ENCODE measurements around the gene ATP6V0A4.

The ATP6V0A4 gene

DNA sequence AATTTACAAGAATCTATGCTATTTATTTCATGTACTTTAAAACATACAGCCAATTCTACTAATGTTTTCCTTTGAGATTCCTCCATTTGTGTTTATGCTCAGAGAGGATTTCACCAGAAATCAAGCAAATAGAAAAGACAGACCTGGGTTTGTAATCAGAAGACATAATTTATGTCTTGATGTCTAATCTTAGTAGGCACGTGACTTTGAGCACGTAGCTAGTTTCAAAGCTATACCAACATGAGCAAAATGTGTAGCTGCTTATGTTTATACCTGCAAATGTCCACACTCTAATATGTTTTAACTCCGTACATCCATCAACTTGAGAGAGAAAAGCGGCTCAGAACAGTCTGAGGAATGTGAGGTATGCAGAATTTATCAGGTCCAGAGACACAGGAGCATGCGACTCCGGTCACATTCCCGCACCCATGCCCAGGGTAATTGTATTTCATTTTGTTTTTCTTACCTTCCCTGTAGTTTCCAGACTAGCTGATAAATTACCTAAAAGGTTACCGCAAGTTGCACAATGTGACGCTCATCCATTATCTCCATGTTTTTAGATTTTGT, 136.8 kb downstream of the ATP6V0A4 start:
- no peak for DNase-seq (ENCODE audit: low read depth)
- TF ChIP-seq, protein P1, sequence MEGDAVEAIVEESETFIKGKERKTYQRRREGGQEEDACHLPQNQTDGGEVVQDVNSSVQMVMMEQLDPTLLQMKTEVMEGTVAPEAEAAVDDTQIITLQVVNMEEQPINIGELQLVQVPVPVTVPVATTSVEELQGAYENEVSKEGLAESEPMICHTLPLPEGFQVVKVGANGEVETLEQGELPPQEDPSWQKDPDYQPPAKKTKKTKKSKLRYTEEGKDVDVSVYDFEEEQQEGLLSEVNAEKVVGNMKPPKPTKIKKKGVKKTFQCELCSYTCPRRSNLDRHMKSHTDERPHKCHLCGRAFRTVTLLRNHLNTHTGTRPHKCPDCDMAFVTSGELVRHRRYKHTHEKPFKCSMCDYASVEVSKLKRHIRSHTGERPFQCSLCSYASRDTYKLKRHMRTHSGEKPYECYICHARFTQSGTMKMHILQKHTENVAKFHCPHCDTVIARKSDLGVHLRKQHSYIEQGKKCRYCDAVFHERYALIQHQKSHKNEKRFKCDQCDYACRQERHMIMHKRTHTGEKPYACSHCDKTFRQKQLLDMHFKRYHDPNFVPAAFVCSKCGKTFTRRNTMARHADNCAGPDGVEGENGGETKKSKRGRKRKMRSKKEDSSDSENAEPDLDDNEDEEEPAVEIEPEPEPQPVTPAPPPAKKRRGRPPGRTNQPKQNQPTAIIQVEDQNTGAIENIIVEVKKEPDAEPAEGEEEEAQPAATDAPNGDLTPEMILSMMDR (conservative IDR thresholded peaks at IDR 0.05; ENCODE audit: control insufficient read depth, insufficient read depth, low read depth, low read length), result no peak
- H3K4me3 ChIP-seq (ENCODE audit: control insufficient read depth, low read depth, low read length), result no peak overlapping the region

DNA sequence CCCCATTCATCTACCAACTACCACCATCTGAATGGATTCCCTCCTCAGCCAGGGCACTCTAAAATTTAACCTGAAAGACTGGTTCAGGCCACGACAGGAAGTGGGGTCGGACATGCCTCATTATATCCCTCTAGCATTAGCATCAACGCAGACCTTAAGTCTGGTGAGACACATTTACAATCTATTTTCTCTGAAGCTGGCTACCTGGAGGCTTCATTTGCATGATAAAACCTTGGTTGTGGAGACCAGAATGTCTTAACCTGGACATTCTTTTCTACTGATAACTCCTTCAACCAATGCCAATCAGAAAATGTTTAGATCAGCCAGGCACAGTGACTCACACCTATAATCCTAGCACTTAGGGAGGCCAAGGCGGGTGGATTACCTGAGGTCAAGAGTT, 139.1 kb downstream of the ATP6V0A4 start:
- no peak for DNase-seq (ENCODE audit: low read depth)
- no peak overlapping the region for H3K4me3 ChIP-seq (ENCODE audit: control insufficient read depth, low read depth, low read length)
- TF ChIP-seq, protein P1 (conservative IDR thresholded peaks at IDR 0.05; ENCODE audit: control insufficient read depth, insufficient read depth, low read depth, low read length), result no peak

DNA sequence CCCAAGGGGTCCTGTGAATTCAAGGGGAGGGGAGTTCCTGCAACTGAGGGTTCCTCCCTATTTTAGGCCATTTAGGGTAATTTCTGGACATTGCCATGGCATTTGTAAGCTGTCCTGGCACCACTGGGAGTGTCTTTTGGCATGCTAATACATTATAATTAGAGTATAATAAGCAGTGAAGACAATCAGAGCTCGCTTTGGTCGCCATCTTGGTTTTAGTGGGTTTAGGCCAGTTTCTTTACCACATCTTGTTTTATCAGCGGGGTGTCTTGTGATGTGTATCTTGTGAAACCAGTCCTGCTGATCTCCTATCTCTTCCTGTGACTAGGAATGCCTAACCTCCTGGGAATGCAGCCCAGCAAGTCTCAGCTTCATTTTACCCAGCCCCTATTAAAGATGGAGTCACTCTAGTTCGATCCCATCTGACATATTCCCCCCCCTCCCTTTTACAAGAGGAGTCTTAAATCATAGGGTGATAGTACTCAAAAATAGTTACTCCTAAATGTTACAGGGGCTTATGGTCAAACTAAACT, 140.1 kb downstream of the ATP6V0A4 start:
- no peak for DNase-seq (ENCODE audit: low read depth)
- TF ChIP-seq, protein P1 (conservative IDR thresholded peaks at IDR 0.05; ENCODE audit: control insufficient read depth, insufficient read depth, low read depth, low read length), result no peak
- no peak overlapping the region for H3K4me3 ChIP-seq (ENCODE audit: control insufficient read depth, low read depth, low read length)

DNA sequence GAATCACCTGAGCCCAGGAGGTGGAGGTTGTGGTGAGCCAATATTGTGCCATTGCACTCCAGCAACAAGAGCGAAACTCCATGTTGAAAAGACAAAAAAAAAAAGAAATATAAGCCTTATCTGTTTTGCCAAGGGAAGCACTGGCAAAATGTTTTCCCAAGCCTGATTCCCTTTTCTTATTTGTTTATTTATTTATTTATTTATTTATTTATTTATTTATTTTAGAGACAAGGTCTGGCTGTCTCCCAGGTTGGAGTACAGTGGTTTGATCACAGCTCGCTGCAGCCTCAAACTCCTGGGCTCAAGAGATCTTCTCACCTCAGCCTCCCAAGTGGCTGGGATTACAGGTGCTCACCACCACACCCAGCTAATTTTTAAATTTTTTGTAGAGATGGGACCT, 141.0 kb downstream of the ATP6V0A4 start:
- H3K4me3 ChIP-seq (ENCODE audit: control insufficient read depth, low read depth, low read length), result no peak overlapping the region
- TF ChIP-seq, protein P1 (conservative IDR thresholded peaks at IDR 0.05; ENCODE audit: control insufficient read depth, insufficient read depth, low read depth, low read length), result no peak
- DNase-seq (ENCODE audit: low read depth), result no peak
